DND-41 (cell line): Measurements from ENCODE around the gene CEP126.

Source experiments
- EZH2 ChIP-seq: IDR thresholded peaks from 3 replicates; pipeline ENCODE4 v1.6.1; 2012; ENCODE audit warnings: borderline replicate concordance, low read depth, mild to moderate bottlenecking, moderate library complexity, low read length, inconsistent platforms; ENCODE audit not compliant: severe bottlenecking
- TF ChIP-seq, protein P1 (sequence below): IDR thresholded peaks from 2 replicates; pipeline ENCODE4 v1.5.1; 2012; ENCODE audit warnings: borderline replicate concordance, low read length, moderate library complexity, mild to moderate bottlenecking; ENCODE audit not compliant: poor library complexity, severe bottlenecking; ENCODE audit errors: extremely low read depth

DNA sequence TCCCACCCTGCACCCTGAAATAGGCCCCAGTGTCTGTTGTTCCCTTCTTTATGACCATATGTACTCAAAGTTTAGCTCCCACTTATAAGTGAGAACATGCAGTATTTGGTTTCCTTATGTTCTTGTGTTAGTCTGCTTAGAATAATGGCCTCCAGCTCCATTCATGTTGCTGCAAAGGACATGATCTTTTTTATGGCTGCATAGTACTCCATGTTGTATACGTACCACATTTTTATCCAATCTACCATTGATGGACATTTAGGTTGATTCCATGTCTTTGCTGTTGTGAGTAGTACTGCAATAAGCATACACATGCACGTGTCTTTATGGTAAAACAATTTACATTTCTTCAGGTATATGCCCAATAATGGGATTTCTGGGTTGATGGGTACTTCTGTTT, 60.9 kb downstream of the CEP126 start:
- TF ChIP-seq, protein P1, sequence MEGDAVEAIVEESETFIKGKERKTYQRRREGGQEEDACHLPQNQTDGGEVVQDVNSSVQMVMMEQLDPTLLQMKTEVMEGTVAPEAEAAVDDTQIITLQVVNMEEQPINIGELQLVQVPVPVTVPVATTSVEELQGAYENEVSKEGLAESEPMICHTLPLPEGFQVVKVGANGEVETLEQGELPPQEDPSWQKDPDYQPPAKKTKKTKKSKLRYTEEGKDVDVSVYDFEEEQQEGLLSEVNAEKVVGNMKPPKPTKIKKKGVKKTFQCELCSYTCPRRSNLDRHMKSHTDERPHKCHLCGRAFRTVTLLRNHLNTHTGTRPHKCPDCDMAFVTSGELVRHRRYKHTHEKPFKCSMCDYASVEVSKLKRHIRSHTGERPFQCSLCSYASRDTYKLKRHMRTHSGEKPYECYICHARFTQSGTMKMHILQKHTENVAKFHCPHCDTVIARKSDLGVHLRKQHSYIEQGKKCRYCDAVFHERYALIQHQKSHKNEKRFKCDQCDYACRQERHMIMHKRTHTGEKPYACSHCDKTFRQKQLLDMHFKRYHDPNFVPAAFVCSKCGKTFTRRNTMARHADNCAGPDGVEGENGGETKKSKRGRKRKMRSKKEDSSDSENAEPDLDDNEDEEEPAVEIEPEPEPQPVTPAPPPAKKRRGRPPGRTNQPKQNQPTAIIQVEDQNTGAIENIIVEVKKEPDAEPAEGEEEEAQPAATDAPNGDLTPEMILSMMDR = no peak
- no peak for TF ChIP-seq EZH2
